Activated CD4-positive, alpha-beta T cell treated with anti-CD3 and anti-CD28 coated beads, Interleukin-2, Interleukin-6, amounts not matched to agents 100 ng/mL and 50 ng/mL, durations not matched to agents 16 hours and 8 hours (primary cell): ENCODE results near the gene EFCAB9.

Experiments
- DNase-seq: peaks from one replicate; pipeline ENCODE4 v3.0.0-alpha.2; 2020

Gene EFCAB9

GRCh38 chr5:172166030-172166826, 27.7 kb upstream of the EFCAB9 start:
- no peak for DNase-seq

- DNase-seq: no peak
Observed at GRCh38 chr5:172167895-172168294, 26.1 kb upstream of the EFCAB9 start.

- DNase-seq: no peak
Observed at GRCh38 chr5:172168311-172168710, 25.7 kb upstream of the EFCAB9 start.

DNA sequence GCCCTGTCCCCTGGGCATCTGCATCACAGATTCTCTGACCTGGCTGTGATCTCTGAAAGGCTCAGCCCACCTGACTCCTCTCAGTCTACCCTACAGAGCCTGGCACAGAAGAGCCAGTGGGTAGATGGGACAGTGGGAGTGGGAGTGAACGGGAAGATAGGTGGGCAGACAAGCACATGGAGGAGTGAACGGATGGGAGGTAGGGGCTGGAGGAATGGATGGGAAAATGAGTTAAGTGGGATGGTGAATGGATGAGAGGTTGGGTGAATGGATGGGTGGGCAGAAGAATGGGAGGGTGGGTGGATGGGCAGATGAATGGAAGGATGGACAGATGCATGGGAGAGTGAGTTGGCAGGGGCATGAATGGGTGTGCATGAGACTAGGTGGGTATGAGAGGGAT, 24.8 kb upstream of the EFCAB9 start:
- DNase-seq: no peak

- peak; percentile 62 for DNase-seq
Observed at GRCh38 chr5:172170251-172170701, 23.7 kb upstream of the EFCAB9 start.

- no peak for DNase-seq
Observed at GRCh38 chr5:172171118-172171517, 22.9 kb upstream of the EFCAB9 start.

GRCh38 chr5:172172912-172173563, 20.9 kb upstream of the EFCAB9 start:
- no peak for DNase-seq

GRCh38 chr5:172173564-172174153, 20.3 kb upstream of the EFCAB9 start:
- peak; percentile 92 for DNase-seq

DNA sequence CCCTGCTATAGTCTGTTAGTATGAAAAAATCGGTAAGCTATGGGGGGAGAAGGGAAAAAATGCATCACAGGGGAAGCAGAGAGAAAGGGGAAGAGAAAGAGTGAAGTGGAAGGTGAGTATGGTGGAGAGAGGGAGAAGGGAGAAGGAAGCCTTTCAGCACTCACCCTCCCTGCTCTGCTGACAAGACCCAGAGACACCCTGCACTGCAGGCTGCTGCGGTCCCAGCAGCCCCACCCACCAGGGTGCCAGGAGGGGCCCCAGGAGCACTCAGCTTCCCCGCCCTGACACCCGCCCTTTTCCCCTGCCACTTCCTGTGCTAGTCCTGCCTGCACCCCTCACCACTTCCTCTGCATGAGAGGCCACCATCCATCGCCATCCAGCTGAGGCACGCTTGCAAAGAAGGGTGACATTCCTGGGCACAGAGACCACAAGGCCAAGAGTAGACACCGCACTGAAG, 18.7 kb upstream of the EFCAB9 start:
- peak; percentile 97 for DNase-seq

DNA sequence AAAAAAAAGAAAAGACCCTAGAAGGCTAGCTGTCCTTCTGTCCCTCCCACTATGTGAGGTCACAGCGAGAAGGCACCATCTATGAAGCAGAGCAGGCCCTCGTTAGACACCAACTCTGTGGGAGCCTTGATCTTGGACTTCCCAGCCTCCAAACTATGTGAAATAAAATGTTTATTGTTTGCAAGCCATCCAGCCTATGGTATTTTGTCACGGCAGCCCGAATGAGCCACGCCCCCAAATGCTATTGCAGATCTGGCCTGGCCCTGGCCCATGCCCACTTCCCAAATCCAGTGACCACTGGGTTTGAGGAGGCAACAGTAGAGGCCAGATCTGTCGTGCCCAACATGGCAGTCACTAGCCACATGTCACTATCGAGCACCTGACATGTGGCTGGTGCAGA, 16.8 kb upstream of the EFCAB9 start:
- DNase-seq: no peak

DNA sequence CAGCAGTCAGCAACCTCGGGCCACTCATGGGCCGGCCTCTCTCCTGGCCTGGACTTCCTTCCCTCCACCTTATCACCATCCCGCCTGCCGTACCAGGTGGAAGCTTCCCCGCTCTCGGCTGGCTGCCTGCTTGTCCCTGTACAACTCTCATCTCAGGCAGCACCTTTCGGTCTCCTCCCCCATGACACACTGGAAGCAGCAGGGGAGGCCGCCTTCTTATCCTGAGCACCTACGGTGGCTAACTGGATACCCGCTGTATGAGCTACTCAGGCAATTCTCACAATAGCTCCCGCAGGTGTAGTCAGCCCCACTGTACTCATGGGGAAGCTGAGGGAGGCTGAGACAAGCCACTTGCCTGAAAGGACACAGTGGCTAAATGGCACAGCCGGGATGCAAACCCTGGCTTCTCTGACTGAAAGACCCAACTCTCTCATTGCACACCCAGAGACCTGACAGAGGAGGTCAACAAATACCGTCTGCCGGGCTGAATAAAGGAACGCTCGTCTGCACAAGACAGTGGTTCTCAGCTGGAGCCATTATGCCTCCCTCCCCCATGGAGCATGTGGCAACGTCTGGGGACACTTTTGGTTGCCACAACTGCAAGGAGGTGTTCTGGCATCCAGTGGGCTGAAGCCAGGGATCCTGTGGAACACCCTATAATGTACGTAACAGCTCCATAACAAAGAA, 15.5 kb upstream of the EFCAB9 start:
- peak; percentile 63 for DNase-seq

DNA sequence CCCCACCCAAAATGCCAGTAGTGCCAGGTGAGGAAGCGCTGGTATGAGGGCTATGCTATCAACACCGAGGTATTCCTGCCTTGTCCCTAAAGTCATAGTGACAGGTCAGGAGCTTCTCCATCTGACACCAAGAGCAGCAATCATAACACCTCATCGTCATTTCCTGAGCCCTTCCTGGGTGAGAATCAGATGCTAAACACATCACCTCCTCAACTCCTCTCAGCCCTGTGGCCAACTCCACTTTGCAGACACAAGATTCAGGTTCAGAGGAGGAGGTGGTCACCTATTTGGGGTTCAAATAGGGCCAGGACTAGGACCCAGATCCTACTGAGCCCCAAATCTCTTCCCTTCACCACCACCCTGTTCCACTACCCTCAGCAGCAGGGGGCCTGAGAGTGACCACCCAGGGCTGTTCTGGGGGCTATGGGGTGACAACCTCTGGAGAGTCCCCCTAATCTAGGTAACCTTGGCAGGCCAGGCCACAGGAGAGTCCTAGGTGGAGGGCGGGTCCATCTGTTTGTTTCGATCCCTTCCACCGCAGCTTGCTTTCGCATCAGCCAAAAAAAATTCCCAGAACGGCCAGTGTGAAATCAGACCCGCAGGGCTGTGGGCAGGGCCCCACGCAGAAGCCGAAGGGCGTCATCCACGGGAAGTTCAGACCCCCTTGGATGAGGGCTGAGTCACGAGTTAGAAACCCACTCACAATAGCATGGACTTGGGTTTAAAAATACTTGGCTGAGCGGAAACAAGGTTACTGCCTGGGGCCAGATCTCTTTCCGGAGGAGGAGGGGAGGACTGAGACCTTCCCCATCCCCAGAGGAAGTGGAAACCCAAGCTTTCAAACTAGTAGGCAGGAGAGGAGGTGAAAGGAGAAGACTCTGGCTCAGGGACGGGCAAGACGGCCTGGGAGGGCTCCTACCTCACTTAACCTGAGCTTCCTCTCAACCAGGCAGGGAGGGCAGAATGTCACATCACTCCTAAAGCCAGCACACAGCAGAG, 14.7 kb upstream of the EFCAB9 start:
- DNase-seq: peak; percentile 82

GRCh38 chr5:172180936-172181335, 13.0 kb upstream of the EFCAB9 start:
- DNase-seq: peak; percentile 23

DNA sequence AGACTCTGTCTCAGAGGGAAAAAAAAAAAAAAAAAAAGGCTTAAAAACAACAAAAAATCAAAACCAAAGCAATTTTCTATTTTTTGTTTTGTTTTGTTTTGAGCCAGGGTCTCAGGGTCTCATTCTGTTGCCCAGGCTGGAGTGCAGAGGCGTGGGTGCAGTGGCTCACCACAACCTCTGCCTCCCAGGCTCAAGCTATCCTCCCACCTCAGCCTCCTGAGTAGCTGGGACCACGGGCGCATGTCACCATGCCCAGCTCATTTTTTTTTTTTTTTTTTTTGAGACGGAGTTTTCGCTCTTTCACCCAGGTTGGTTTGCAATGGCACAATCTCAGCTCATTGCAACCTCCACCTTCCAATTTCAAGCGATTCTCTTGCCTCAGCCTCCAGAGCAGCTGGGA, 11.7 kb upstream of the EFCAB9 start:
- no peak for DNase-seq

DNA sequence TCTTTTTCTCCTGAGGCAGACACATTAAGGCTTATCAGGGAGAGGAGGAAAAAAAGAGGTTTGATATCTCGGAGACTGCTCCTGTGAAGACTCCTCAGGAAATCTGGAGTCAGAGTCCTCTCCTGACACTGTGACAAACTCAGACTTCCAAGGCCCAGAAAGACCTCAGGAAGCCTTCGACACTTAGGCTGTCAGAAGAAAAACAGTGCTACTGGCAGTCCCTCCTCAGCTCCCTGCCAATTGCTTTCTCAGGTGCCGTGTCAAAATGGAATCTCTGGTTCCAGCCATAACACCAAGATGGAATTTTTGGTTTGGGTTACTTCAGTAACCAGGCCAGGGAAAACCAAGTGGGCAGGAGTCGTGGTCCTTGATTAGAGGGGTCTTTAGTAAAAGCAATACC, 10.1 kb upstream of the EFCAB9 start:
- no peak for DNase-seq

- DNase-seq: peak; percentile 27
Observed at GRCh38 chr5:172185096-172185461, 8.9 kb upstream of the EFCAB9 start.

GRCh38 chr5:172186114-172186695, 7.8 kb upstream of the EFCAB9 start:
- DNase-seq: no peak

- peak; percentile 81 for DNase-seq
Observed at GRCh38 chr5:172187118-172188032, 6.6 kb upstream of the EFCAB9 start.

DNA sequence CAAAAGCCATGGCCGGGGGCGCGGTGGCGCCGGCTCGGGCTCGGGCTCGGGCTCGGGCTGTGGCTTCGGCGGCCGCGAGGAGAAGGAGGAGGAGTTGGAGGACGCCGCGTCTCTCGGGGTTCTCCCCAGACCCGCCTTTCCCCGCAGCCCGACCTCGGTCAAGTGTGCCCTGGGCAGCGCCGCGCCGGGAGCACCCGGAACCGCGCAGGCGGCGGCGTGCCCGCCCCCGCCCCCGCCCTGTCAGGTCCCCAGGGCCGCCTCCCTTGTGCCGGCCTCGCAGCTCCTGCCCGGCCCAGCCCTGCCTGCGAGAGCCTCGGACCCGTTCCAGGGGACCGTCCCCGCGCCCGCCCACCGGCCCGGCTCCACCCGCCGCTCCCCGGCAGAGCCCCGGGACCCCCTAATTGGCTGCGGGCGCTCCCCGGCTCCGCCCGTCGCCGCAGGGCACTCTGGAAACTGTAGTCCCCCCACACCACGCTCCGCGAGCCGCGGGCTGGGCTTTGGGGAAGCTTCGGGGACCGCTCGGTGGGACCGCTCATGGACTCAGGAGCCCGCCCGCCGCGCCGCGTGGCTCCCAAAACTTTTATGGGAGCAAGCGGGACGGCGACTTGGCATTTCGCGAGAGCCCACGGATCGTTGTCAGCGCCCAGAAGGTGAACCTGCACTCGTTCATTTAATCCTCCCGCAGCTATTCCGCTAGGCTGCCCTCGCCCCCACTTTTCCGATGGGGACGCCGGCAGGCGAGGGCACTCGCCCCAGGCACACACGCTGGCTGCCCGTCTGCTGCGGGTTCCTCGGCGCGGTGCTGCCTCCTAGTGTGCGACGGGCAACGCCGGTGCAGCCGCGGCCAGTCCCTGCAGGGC, 5.7 kb upstream of the EFCAB9 start, which contains the start of gene STK10:
Gene STK10 (minus strand): TSS at position 192 of the 860 bp plus-strand sequence. CDS start 182 bp downstream, at position 10.
- peak; percentile 95 for DNase-seq
